T-helper 1 cell treated with Interleukin-12 subunit alpha and Interleukin-12 subunit beta and Interleukin-4 antibody, amounts not matched to agents 30 ng/mL and 1 ng/mL, for 36 hours (primary cell): Measurements from ENCODE around the gene CCL3. TPM values are rescaled to one million over a fixed set of nuclear protein-coding genes. Genes with fewer than 3 reads are reported as not detected.

ENCODE experiments used
- intact Hi-C: fragments of 100-400 bp; cut with micrococcal nuclease; formaldehyde crosslinking; loops from one replicate; pipeline ENCODE4 v1.15.1; 2024
- total RNA-seq: library from RNA; stranded (reverse); gene quantifications from 2 replicates; pipeline ENCODE4 v1.2.3, GENCODE V29; 2022

Gene CCL3
- total RNA-seq, 1 donor from 2014 or later = 114 TPM

GRCh38 chr17:36055921-36056520 lies 33.9 kb downstream of the CCL3 start:
- intact Hi-C loops = no loop called here

- intact Hi-C loops = no loop called here
These were observed 34.8 kb downstream of the CCL3 start for GRCh38 chr17:36055171-36055570.

GRCh38 chr17:36049643-36050042 lies 40.3 kb downstream of the CCL3 start:
- intact Hi-C loops = no loop called here

- intact Hi-C loops = no loop called here
These were observed 41.9 kb downstream of the CCL3 start for GRCh38 chr17:36048066-36048465.

Other genes with a start within 250 kb of the CCL3 start
- gene HEATR9, start 221.3 kb downstream of the CCL3 start, total RNA-seq = 0.56 and 0.85 TPM in 2 replicates
- 112 and 114 TPM in 2 replicates for gene CCL5, start 209.8 kb downstream of the CCL3 start, total RNA-seq
- 6.1 and 6.3 TPM in 2 replicates for gene RDM1, start 159.4 kb downstream of the CCL3 start, total RNA-seq
- not detected in 2 replicates for gene LYZL6, start 146.4 kb downstream of the CCL3 start, total RNA-seq
- not detected in 2 replicates for gene CCL16, start 108.6 kb downstream of the CCL3 start, total RNA-seq
- not detected in 2 replicates for gene CCL14, start 103.4 kb downstream of the CCL3 start, total RNA-seq
- not detected in 2 replicates for gene CCL15, start 88.6 kb downstream of the CCL3 start, total RNA-seq
- gene CCL23, start 72.2 kb downstream of the CCL3 start, total RNA-seq = not detected in 2 replicates
- gene CCL18, start 25.9 kb downstream of the CCL3 start, total RNA-seq = not detected in 2 replicates
- 101 and 115 TPM in 2 replicates for gene CCL4, start 13.7 kb upstream of the CCL3 start, total RNA-seq
- 12.9 and 14.1 TPM in 2 replicates for gene TBC1D3B, start 86.5 kb upstream of the CCL3 start, total RNA-seq
- gene CCL3L1, start 106.6 kb upstream of the CCL3 start, total RNA-seq = 3.8 and 6.9 TPM in 2 replicates
- 10.2 and 10.8 TPM in 2 replicates for gene CCL4L2, start 120.9 kb upstream of the CCL3 start, total RNA-seq
- gene TBC1D3I, start 174.4 kb upstream of the CCL3 start, total RNA-seq = 0.69 and 2.6 TPM in 2 replicates
- not detected in 2 replicates for gene TBC1D3G, start 233.7 kb upstream of the CCL3 start, total RNA-seq